Stimulated activated CD8-positive, alpha-beta memory T cell treated with anti-CD3 and anti-CD28 coated beads, Interleukin-12 subunit alpha, Interleukin-12 subunit beta, amount 100 ng/mL, for 1 hour (primary cell): ENCODE data around the gene RAB6B.

ENCODE experiments used
- DNase-seq: peaks from one replicate; pipeline ENCODE4 v3.0.0-alpha.2; 2020; ENCODE audit warnings: low read depth

The RAB6B gene

DNA sequence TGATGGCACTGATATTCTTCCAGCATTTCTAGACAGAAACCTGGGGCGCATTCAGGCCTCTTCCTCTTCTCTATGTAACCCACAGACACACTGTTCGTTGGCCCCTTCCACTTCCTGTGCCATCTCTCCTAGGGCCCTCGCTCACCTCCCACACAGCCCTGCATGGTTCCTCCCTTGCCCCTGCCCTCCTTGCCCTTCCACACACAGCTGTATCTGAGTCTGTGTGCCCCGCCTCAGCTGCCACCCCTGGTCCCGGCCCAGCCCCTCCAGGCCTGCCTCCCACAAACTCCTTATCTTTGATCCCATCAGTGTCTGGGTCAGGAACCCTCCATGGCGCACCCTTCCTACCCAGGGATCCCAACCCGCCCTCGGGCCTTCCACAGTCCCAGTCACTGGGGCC is 37.9 kb downstream of the RAB6B start:
- no peak for DNase-seq

GRCh38 chr3:133856316-133856715 is 39.4 kb downstream of the RAB6B start:
- DNase-seq: no peak

GRCh38 chr3:133855772-133856171 is 39.9 kb downstream of the RAB6B start:
- DNase-seq: no peak

- no peak for DNase-seq
These were observed 40.7 kb downstream of the RAB6B start for GRCh38 chr3:133855002-133855370.

- no peak for DNase-seq
These were observed 41.2 kb downstream of the RAB6B start for GRCh38 chr3:133854264-133855001.

GRCh38 chr3:133853925-133854227 is 41.8 kb downstream of the RAB6B start:
- no peak for DNase-seq

- no peak for DNase-seq
These were observed 42.4 kb downstream of the RAB6B start for GRCh38 chr3:133853063-133853924.

- no peak for DNase-seq
These were observed 43.8 kb downstream of the RAB6B start for GRCh38 chr3:133851931-133852330.

DNA sequence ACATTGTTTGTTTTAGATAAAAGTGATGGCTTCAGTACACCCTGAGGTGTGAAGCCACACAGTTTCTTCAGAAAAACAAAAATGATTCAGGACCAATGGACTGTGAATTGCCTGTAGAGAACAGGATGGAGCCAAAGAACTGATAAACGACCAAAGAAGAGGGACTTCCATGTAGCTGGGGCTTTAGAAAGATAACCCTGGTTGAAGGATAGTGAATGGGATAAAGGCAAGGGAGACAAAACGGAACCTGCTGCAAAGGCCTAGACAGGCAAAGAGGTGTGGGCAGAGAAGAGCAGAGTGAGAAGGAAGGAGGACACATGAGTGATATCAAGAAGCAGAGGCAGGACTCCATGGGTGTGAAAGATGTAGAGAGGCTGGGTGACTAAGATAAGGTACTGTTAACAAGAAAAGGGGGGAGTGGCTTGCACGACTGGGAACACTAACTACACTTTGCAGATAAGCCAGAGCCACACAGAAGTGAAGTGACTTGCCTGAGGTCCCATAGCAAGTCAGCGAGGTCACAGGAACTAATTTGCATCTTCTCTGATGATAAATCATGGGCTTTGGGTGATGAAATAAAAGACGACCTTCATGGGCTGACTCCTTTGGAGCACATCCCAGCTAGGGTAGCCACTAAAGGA is 44.3 kb downstream of the RAB6B start:
- DNase-seq: no peak

DNA sequence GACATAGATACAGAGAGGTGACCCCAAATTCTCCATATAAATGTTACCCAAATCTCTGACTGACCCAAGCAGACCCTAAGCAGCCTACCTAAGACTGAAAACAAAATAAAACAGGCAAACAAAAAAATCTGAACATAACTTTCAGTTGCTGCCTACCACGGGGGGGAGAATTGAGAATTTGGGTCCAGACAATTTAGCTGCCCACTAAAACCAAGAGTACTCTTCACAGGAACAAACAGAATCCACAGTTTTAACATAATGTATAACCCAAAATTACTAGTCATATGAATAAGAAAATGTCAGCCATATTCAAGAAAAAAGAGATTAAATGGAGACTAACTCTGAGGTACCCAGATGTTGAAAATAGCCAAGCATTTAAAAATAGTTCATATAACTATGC is 45.6 kb downstream of the RAB6B start:
- no peak for DNase-seq

GRCh38 chr3:133849346-133849745 is 46.3 kb downstream of the RAB6B start:
- DNase-seq: no peak

DNA sequence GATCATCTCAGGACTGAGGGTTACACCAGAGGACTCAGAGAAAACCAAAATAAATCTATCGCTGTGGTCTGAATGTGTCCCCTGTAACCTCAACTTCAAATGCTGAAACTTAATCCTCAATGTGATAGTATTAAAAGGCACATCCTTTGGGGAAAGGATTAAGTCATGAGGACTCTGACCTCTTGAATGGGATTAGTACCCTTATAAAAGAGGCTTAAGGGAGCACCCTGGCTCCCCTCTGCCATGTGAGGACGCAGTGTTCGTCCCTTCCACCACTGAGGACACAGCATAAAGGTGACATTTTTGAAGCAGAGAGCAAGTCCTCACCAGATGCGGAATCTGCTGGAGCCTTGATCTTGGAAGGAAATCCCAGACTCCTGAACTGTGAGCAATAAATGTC is 50.6 kb downstream of the RAB6B start:
- DNase-seq: no peak

- DNase-seq: no peak
These were observed 52.0 kb downstream of the RAB6B start for GRCh38 chr3:133843634-133844033.

- no peak for DNase-seq
These were observed 53.5 kb downstream of the RAB6B start for GRCh38 chr3:133842158-133842557.

DNA sequence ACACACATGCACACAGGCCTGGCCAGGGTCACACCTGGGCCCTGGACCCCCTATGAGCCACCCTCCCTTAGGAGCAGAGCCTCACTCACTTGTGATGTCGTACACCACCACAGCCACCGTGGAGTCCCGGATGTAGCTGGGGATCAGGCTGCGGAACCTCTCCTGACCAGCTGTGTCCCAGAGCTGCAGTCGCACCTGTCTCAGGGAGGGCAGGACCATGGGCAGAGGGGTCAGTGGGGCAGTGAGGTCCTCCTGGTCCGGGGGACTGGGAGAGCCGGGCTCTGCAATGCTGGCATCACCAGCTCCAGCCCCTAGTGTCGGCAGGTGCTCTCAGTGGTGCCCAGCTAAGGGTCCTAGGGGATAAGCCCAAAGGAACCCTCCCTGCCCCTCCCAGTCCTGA is 54.5 kb downstream of the RAB6B start:
- DNase-seq: no peak

- DNase-seq: no peak
These were observed 54.9 kb downstream of the RAB6B start for GRCh38 chr3:133840767-133841166.

DNA sequence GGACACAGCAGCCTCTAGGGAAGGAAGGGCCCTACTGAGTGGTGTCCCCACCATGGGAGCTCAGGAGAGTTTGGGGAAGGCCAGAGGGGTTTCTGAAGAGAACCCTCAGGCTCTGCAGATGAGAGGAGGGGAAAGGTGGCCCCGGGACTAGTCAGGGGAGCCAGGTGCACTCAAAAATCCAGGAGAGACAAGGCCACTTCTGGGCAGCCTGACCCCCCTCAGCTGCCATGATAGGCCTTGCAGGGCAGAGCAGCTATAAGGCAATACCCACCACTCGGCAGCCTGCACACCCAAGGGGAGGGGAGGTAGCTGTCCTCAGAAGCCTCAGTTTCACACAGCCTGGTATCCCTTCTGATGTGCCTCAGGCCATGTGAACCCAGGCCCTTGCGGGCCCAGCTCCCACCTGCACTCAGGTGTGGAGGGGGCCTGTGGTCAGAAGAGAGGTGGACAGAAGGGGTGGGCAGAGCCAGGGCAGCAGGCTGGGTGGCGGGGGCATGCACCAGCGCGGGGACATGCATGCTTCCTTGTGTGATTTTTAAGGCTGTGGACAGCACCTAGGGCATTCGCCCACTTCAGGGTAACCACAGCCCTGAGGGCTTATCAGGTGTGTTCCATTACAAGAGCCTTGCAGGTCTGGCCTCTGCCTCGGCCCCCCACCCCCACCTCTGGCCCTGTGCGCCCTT is 55.5 kb downstream of the RAB6B start:
- DNase-seq: no peak

DNA sequence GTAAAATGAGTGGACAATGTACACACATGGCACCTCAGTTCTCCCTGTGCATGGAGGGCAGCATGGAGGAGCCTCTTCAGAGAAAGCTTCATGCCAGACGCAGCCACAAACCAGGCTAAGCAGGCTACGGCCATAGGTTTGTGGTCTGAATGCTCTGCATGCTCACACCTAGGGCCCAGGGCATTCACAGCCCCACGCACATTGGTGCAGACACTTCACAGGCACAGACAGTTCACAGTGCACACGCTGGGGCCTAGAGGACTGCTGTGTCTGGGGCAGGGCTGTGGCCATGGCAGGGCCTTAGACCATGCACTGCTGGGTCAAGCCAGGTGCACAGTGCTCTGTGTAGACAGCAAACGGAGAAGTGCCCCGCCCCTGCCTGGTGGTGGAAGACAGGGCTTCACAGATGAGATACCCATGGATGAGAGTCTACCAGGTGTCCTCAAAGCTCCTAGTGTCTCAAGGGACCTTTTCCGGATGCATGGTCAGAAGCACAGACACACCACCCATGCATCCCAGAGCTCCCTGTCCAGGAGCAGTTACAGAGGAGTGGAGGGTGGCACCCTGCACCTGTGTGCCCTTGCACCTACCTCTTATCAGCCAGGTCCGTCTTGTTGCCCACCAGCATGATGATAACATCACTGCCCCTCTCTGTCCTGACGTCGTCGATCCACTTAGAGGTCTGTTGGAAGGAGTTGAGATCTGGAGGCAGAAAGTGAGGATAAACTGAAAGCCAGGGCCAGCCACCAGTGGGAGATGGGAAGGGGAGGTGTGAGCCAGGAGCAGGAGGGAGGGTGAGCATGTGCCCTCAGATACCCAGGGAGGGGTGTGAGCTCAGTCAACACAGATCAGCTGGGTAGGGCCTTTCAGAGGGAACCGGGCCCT is 56.5 kb downstream of the RAB6B start:
- DNase-seq: no peak

- DNase-seq: no peak
These were observed 57.3 kb downstream of the RAB6B start for GRCh38 chr3:133838296-133838789.

DNA sequence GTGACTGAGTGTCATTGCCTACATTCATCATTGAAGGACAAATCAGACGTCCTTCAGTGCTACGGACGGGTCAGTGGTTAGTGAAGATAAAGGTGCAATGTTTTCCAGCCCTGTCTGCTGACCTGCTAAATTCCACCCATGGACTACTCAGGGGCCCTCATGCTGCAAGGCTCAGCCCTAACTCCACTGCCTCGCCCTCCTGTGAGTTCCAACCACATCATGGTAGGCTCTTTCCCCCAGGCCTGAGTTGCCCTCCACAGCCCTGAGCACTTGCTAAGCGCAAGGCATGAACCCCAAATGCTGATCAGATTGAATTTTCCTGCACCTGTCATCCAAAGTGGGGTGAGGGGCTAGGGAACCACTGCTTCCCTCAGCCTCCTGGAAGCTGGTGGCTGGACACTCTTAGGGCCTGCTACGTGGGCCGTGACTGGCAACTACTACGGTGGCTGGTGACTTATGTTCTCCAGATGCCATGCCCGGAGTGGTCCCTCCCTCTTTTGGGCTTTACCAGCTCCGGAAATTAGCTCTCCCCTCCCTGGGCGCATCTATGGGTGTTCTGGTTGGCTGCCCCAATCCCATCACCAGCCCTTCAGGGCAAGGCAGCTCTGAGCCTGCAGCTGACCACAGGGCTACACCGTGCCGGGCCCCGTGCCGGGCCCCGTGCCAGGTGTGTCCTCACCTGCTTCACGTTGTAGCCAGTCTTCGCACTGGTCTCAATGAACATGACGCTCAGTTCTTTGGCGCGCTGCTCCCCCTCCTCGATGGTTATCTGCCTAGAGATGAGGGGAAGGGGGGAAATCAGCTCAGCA is 58.0 kb downstream of the RAB6B start:
- no peak for DNase-seq
